HG02763 (cell line): Measurements from ENCODE around the gene ORMDL2.
"Not testable (repeated sequence)": the region's sequence is repeated elsewhere in the genome, so short reads cannot be mapped to it uniquely, and the experiment has no call there.

Experiments used
- ATAC-seq: cut with Tn5 transposase; IDR thresholded peaks from one replicate; pipeline ENCODE4 v1.9.1; 2021; ENCODE audit warnings: mild to moderate bottlenecking, moderate library complexity; ENCODE audit not compliant: unreplicated experiment

ORMDL2 gene

GRCh38 chr12:55827806-55828205 lies 10.0 kb downstream of the ORMDL2 start:
- no peak for ATAC-seq

- ATAC-seq = no peak
Measured at GRCh38 chr12:55828357-55828756, 10.5 kb downstream of the ORMDL2 start.

- ATAC-seq = peak; percentile 17
Measured at GRCh38 chr12:55829967-55830600, 12.2 kb downstream of the ORMDL2 start.

GRCh38 chr12:55830601-55831446 lies 13.0 kb downstream of the ORMDL2 start:
- ATAC-seq = no peak

GRCh38 chr12:55831447-55831815 lies 13.6 kb downstream of the ORMDL2 start:
- ATAC-seq = no peak

GRCh38 chr12:55833056-55833455 lies 15.2 kb downstream of the ORMDL2 start:
- no peak for ATAC-seq

- ATAC-seq = not testable (repeated sequence)
Measured at GRCh38 chr12:55834400-55834799, 16.6 kb downstream of the ORMDL2 start.

- ATAC-seq = no peak
Measured at GRCh38 chr12:55838361-55838760, 20.5 kb downstream of the ORMDL2 start.

GRCh38 chr12:55839345-55840140 lies 21.7 kb downstream of the ORMDL2 start:
- ATAC-seq = no peak

GRCh38 chr12:55840581-55841351 lies 22.9 kb downstream of the ORMDL2 start:
- no peak for ATAC-seq

- ATAC-seq = no peak
Measured at GRCh38 chr12:55842681-55843429, 25.0 kb downstream of the ORMDL2 start, which contains the start of gene MMP19. TSS of gene MMP19 (minus strand) at chr12:55842936. CDS start at chr12:55842830, 106 bp downstream.

- no peak for ATAC-seq
Measured at GRCh38 chr12:55843431-55843830, 25.6 kb downstream of the ORMDL2 start.

GRCh38 chr12:55844961-55845360 lies 27.1 kb downstream of the ORMDL2 start:
- ATAC-seq = no peak

GRCh38 chr12:55845361-55845760 lies 27.5 kb downstream of the ORMDL2 start:
- ATAC-seq = no peak

GRCh38 chr12:55845785-55846496 lies 28.1 kb downstream of the ORMDL2 start:
- no peak for ATAC-seq

GRCh38 chr12:55847033-55847432 lies 29.2 kb downstream of the ORMDL2 start:
- no peak for ATAC-seq

- ATAC-seq = no peak
Measured at GRCh38 chr12:55847603-55848291, 29.9 kb downstream of the ORMDL2 start.

- ATAC-seq = no peak
Measured at GRCh38 chr12:55849616-55850343, 31.9 kb downstream of the ORMDL2 start.
